ENCODE results near the gene CHD6.

The CHD6 gene

DNA sequence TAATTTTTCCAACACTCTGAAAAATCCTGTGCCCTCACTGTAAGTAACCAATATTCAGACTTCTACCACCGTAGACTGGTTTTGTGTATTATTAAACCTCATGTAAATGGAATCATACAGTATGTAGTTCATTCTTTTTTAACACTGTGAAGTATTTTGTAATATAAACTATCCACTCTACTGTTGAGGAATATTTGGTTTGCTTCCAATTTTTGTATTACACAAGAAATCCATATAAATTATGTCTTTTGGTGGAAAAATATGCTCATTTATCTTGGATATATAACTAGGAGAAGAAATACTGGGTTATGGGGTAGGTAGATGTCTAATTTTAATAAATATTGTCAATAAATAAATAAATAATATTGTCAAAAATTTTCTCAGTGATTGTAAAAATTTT, 116.8 kb downstream of the CHD6 start:
- Histone ChIP-seq H3K36me3 (ENCODE audit: control insufficient read depth in 2 of 2, insufficient read depth in 1 of 2, low read length in 2 of 2) (peaks cover 0 to 29% of the 10 kb centered on the region in 2 experiments; a peak in 2 of 3 replicates), H3K27ac (ENCODE audit: extremely low read depth, low read depth, low read length) (no peak overlapping the region), H3K4me3 (ENCODE audit: low read depth, low read length) (no peak overlapping the region), H3K4me1 (ENCODE audit: control insufficient read depth, insufficient read depth, low read length) (no peaks in the 10 kb centered on the region), H3K9me3 (ENCODE audit: control insufficient read depth, insufficient read depth, low read depth, low read length) (no peaks in the 10 kb centered on the region; the same call in 1 of the 2 replicates)
- CTCF ChIA-PET: no interaction called here
- TF ChIP-seq ZNF324 (tag by site-specific recombination; IDR thresholded peaks at IDR 0.05) (no peak), ZNF777 (tag by site-specific recombination; IDR thresholded peaks at IDR 0.05; ENCODE audit: borderline replicate concordance) (no peak), ZNF184 (tag by site-specific recombination; IDR thresholded peaks at IDR 0.05) (no peak), ZNF426 (tag by site-specific recombination; IDR thresholded peaks at IDR 0.05) (no peak), ZNF529 (tag by site-specific recombination; IDR thresholded peaks at IDR 0.05; ENCODE audit: insufficient replicate concordance) (no peak), ZNF140 (tag by site-specific recombination; IDR thresholded peaks at IDR 0.05) (no peak), KLF9 (tag by site-specific recombination; IDR thresholded peaks at IDR 0.05; ENCODE audit: low read depth) (no peak), ZNF433 (tag by site-specific recombination; IDR thresholded peaks at IDR 0.05; ENCODE audit: low read depth) (no peak), ZNF843 (tag by site-specific recombination; IDR thresholded peaks at IDR 0.05) (no peak), ZNF624 (tag by site-specific recombination; IDR thresholded peaks at IDR 0.05) (no peak), KLF8 (tag by site-specific recombination; IDR thresholded peaks at IDR 0.05) (no peak)
- TF ChIP-seq, protein P1, sequence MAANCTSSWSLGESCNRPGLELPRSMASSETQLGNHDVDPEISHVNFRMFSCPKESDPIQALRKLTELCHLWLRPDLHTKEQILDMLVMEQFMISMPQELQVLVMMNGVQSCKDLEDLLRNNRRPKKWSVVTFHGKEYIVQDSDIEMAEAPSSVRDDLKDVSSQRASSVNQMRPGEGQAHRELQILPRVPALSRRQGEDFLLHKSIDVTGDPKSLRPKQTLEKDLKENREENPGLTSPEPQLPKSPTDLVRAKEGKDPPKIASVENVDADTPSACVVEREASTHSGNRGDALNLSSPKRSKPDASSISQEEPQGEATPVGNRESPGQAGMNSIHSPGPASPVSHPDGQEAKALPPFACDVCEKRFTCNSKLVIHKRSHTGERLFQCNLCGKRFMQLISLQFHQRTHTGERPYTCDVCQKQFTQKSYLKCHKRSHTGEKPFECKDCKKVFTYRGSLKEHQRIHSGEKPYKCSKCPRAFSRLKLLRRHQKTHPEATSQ (tag by site-specific recombination; IDR thresholded peaks at IDR 0.05): no peak
- TF ChIP-seq, protein P2, sequence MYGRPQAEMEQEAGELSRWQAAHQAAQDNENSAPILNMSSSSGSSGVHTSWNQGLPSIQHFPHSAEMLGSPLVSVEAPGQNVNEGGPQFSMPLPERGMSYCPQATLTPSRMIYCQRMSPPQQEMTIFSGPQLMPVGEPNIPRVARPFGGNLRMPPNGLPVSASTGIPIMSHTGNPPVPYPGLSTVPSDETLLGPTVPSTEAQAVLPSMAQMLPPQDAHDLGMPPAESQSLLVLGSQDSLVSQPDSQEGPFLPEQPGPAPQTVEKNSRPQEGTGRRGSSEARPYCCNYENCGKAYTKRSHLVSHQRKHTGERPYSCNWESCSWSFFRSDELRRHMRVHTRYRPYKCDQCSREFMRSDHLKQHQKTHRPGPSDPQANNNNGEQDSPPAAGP (tag by site-specific recombination; IDR thresholded peaks at IDR 0.05): no peak
- TF ChIP-seq, protein P3, sequence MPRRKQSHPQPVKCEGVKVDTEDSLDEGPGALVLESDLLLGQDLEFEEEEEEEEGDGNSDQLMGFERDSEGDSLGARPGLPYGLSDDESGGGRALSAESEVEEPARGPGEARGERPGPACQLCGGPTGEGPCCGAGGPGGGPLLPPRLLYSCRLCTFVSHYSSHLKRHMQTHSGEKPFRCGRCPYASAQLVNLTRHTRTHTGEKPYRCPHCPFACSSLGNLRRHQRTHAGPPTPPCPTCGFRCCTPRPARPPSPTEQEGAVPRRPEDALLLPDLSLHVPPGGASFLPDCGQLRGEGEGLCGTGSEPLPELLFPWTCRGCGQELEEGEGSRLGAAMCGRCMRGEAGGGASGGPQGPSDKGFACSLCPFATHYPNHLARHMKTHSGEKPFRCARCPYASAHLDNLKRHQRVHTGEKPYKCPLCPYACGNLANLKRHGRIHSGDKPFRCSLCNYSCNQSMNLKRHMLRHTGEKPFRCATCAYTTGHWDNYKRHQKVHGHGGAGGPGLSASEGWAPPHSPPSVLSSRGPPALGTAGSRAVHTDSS (tag by site-specific recombination; IDR thresholded peaks at IDR 0.05): no peak
- POLR2A ChIA-PET: no interaction called here

DNA sequence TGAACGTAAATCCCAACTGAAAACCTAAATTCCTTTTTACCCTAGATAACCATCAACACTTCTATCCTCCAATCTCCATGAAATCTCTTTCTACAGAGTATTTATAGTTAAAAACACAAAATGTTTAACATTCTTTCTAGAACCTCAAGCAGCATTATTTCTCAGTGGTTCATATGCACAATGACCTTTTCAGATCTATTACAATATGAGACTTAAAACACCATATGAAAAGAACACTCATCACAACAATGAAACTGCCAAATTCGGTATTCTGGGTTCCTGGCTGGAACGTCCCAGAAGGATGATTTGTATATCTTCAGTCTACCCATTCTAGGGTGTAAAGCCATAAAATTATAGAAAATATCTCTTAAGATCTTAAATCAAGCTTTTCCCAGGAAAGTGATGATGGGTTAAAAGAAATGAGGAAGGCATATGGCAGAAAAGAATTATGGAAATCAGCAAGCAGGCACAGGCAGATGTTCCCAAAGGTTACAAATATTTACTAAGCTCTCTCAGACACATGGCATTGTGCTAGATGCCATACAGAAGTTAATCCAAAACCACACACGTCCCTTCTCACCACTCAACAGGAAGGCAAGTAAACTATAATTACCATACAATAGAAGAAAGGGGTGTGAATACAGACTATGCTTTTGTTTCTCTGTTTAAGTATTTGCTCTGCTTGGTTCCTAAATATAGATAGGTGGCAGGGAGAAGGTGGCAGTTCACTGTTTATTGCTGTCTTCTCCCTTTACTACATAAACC, 118.0 kb downstream of the CHD6 start:
- Histone ChIP-seq H3K4me1 (ENCODE audit: control insufficient read depth, insufficient read depth, low read length) (no peaks in the 10 kb centered on the region), H3K9me3 (ENCODE audit: control insufficient read depth, insufficient read depth, low read depth, low read length) (no peaks in the 10 kb centered on the region; the same call in 1 of the 2 replicates), H3K36me3 (ENCODE audit: control insufficient read depth in 2 of 2, insufficient read depth in 1 of 2, low read length in 2 of 2) (peaks cover 0 to 36% of the 10 kb centered on the region in 2 experiments; a peak in 2 of 3 replicates), H3K4me3 (ENCODE audit: low read depth, low read length) (no peak overlapping the region), H3K27ac (ENCODE audit: extremely low read depth, low read depth, low read length) (no peak overlapping the region)
- CTCF ChIA-PET: interaction anchor here (0.6 to 0.7 kb wide), 3 partner anchors 53 to 127 kb away, joined by 3 to 5 read pairs (median 5); no protein-coding TSS in a partner anchor
- TF ChIP-seq ZNF350 (tag by site-specific recombination; IDR thresholded peaks at IDR 0.05) (no peak), ZNF175 (tag by site-specific recombination; IDR thresholded peaks at IDR 0.05) (no peak), ZNF544 (tag by site-specific recombination; IDR thresholded peaks at IDR 0.05) (no peak), SALL2 (tag by site-specific recombination; IDR thresholded peaks at IDR 0.05; ENCODE audit: borderline replicate concordance) (no peak)
- POLR2A ChIA-PET: no interaction called here
